K562 (cell line): ENCODE measurements around the gene CLCC1. TPM values are rescaled to one million over a fixed set of nuclear protein-coding genes. Genes with fewer than 3 reads are reported as not detected.

ENCODE experiments used
- ATAC-seq: fragments of 200-7000 bp; cut with Tn5 transposase; 3 replicates; pipeline ENCODE4 v1.9.1; 2020; ENCODE audit warnings: moderate library complexity
- BruUV-seq: library from RNA; stranded (reverse); fragments of 400-500 nt; replicated peaks from 2 replicates; lab custom pipeline; 2021; lab: Mats Ljungman, UMichigan
- CTCF ChIA-PET: fragments of 300-600 bp; formaldehyde crosslinking; extraction: SDS; loops from one replicate; lab custom pipeline; 2021; ENCODE audit warnings: low intra/inter-chr PET ratio; lab: Yijun Ruan, JAX
- POLR2A ChIA-PET: fragments of 300-600, 350-650 bp; sonication (Branson Sonifier 250); formaldehyde crosslinking; extraction: SDS; loops from one replicate; lab custom pipeline; 2021; ENCODE audit warnings: antibody characterized with exemption, inconsistent platforms; lab: Yijun Ruan, JAX
- DNase-seq, 4 experiments: peaks; one replicate each; pipeline versions ENCODE4 v3.0.0 to v3.0.0-alpha.2; 2011 to 2018; ENCODE audit warnings: low spot score in 3 of 4, mixed read lengths in 3 of 4; ENCODE audit errors: extremely low read depth in 1 of 4
- FAIRE-seq: peaks from 2 replicates; lab custom pipeline; 2011; peaks lifted over from hg19 to GRCh38; lab: Jason Lieb, UNC
- H2AFZ ChIP-seq: 2 replicates; pipeline ENCODE4 v1.6.0; 2011; ENCODE audit warnings: low read depth, low read length, control low read depth, inconsistent platforms
- H3K27ac ChIP-seq: fragments of 200-600 bp; 3 replicates; pipeline ENCODE4 v1.8.0; 2011; ENCODE audit warnings: low read depth, mild to moderate bottlenecking, control low read depth, inconsistent platforms, low read length, moderate library complexity, mixed read lengths; ENCODE audit errors: extremely low read depth
- H3K27me3 ChIP-seq, 2 experiments: fragments of 300-600 bp in 1 of 2; 2 replicates in 1 of 2; 3 replicates in 1 of 2; pipeline versions ENCODE4 v1.6.0 to v1.8.0; 2011; ENCODE audit warnings: inconsistent platforms in 2 of 2, low read length in 2 of 2, mild to moderate bottlenecking in 1 of 2, mixed read lengths in 1 of 2, moderate library complexity in 1 of 2; ENCODE audit not compliant: control insufficient read depth in 2 of 2, insufficient read depth in 2 of 2
- H3K36me3 ChIP-seq: fragments of 300-600 bp; 3 replicates; pipeline ENCODE4 v1.8.0; 2011; ENCODE audit warnings: mild to moderate bottlenecking, low read length, inconsistent platforms; ENCODE audit not compliant: control insufficient read depth, insufficient read depth
- H3K4me1 ChIP-seq, 2 experiments: fragments of 200-600 bp in 1 of 2; replicated peaks in 1 of 2; 2 replicates in 1 of 2; 3 replicates in 1 of 2; pipeline versions ENCODE4 v1.5.1 to v1.8.0; 2011; ENCODE audit warnings: inconsistent platforms in 2 of 2, low read length in 2 of 2, mild to moderate bottlenecking in 1 of 2, mixed read lengths in 1 of 2, moderate library complexity in 1 of 2; ENCODE audit not compliant: control insufficient read depth in 2 of 2, insufficient read depth in 2 of 2
- H3K4me2 ChIP-seq: 2 replicates; pipeline ENCODE4 v1.6.1; 2011; ENCODE audit warnings: low read length, control low read depth, inconsistent platforms, mixed read lengths; ENCODE audit not compliant: insufficient read depth
- H3K4me3 ChIP-seq: fragments of 200-600 bp; sonication (generic), shearing (Covaris generic); 2 replicates; pipeline ENCODE4 v1.5.1; 2016; ENCODE audit warnings: control low read depth, inconsistent platforms
- H3K79me2 ChIP-seq: fragments of 200-600 bp; 3 replicates; pipeline ENCODE4 v1.8.0; 2011; ENCODE audit warnings: low read length, inconsistent platforms; ENCODE audit not compliant: control insufficient read depth, insufficient read depth
- H3K9ac ChIP-seq, 2 experiments: 2 replicates each; pipeline versions ENCODE4 v1.6.0 to v1.6.1; 2011; ENCODE audit warnings: low read depth in 2 of 2, low read length in 2 of 2, control low read depth in 1 of 2, inconsistent platforms in 1 of 2, mild to moderate bottlenecking in 1 of 2, mixed read lengths in 1 of 2; ENCODE audit not compliant: insufficient read depth in 1 of 2
- H3K9me1 ChIP-seq: one replicate; pipeline ENCODE4 v1.6.0; 2011; ENCODE audit warnings: inconsistent platforms, mild to moderate bottlenecking, low read length, moderate library complexity; ENCODE audit not compliant: control insufficient read depth, insufficient read depth
- H3K9me3 ChIP-seq: replicated peaks from 2 replicates; pipeline ENCODE4 v1.5.1; 2011; ENCODE audit warnings: low read depth, low read length, inconsistent platforms; ENCODE audit not compliant: control insufficient read depth, insufficient read depth
- H4K20me1 ChIP-seq: replicated peaks from 2 replicates; pipeline ENCODE4 v1.6.1; 2011; ENCODE audit warnings: low read length, inconsistent platforms, mixed read lengths; ENCODE audit not compliant: control insufficient read depth, insufficient read depth
- ELF4 ChIP-seq: fragments of 450-650 bp; formaldehyde crosslinking; IDR thresholded peaks from 2 replicates; pipeline ENCODE4 v1.4.0; 2022; ENCODE audit warnings: missing genetic modification characterization
- FOXM1 ChIP-seq, 2 experiments: fragments of 450-650 bp in 1 of 2; sonication (generic) in 1 of 2; formaldehyde crosslinking in 1 of 2; IDR thresholded peaks; 2 replicates each; pipeline versions ENCODE4 v1.6.1 to v1.9.0; 2017 to 2022; ENCODE audit warnings: low read depth in 2 of 2, mild to moderate bottlenecking in 2 of 2, missing genetic modification reagents in 1 of 2, moderate library complexity in 1 of 2
- NR3C1 ChIP-seq: sonication (generic); formaldehyde crosslinking; IDR thresholded peaks from 2 replicates; pipeline ENCODE4 v1.8.1; 2022; ENCODE audit warnings: missing genetic modification reagents
- SMARCE1 ChIP-seq: fragments of 450-650 bp; IDR thresholded peaks from 2 replicates; pipeline ENCODE4 v1.7.1; 2016; ENCODE audit warnings: mild to moderate bottlenecking
- YY1 ChIP-seq, 3 experiments: IDR thresholded peaks; 2 replicates each; pipeline ENCODE4 v1.6.1; 2011; ENCODE audit warnings: low read length in 2 of 3, mild to moderate bottlenecking in 2 of 3, moderate library complexity in 2 of 3, borderline replicate concordance in 1 of 3, control low read depth in 1 of 3, low read depth in 1 of 3; ENCODE audit not compliant: insufficient read depth in 3 of 3, insufficient replicate concordance in 2 of 3, control insufficient read depth in 1 of 3, insufficient read length in 1 of 3; ENCODE audit errors: extremely low read depth in 1 of 3
- ZFP36 ChIP-seq: fragments of 150-350 bp; IDR thresholded peaks from 2 replicates; pipeline ENCODE4 v1.6.1; 2018; ENCODE audit warnings: low read length, low read depth; ENCODE audit not compliant: partially characterized antibody
- ZNF354B ChIP-seq: fragments of 250-450 bp; sonication (Bioruptor Pico); IDR thresholded peaks from 2 replicates; pipeline ENCODE4 v1.4.0; 2020
- ZNF589 ChIP-seq: fragments of 200-800 bp; sonication (Bioruptor generic); IDR thresholded peaks from 2 replicates; pipeline ENCODE4 v1.6.1; 2016; ENCODE audit warnings: low read depth, missing genetic modification characterization, missing compliant biosample characterization
- ZSCAN32 ChIP-seq: fragments of 450-650 bp; formaldehyde crosslinking; IDR thresholded peaks from 2 replicates; pipeline ENCODE4 v1.4.0; 2020; ENCODE audit warnings: mild to moderate bottlenecking, moderate library complexity
- in situ Hi-C: fragments of 300-500 bp; cut with MboI; formaldehyde crosslinking; loops from 4 replicates; pipeline ENCODE4 v1.15.0; 2018; ENCODE audit warnings: inconsistent platforms, mixed read lengths
- intact Hi-C: fragments of 100-400 bp; cut with micrococcal nuclease; formaldehyde crosslinking; loops from 2 replicates; pipeline ENCODE4 v1.14.2; 2022
- polyA plus RNA-seq, 8 experiments: library from polyadenylated mRNA; depleted of rRNA in 4 of 8; stranded (reverse) in 5 of 8; unstranded in 3 of 8; fragments of >200 nt; fragmentation: Nextera tagmentation in 2 of 8; fragmentation: Illumina TruSeq in 1 of 8; extraction: Ambion mirVana in 2 of 8; extraction: Trizol in 1 of 8; gene quantifications; 2 replicates each; pipeline versions ENCODE4 v1.2.1 to v1.2.3, GENCODE V29; 2011 to 2014; ENCODE audit warnings: inconsistent platforms in 1 of 8, missing spikeins in 1 of 8
- total RNA-seq, 7 experiments: library from RNA; depleted of rRNA in 6 of 7; stranded (reverse); fragments of >200 nt in 6 of 7; fragmentation: Illumina TruSeq in 2 of 7; extraction: Trizol in 2 of 7; gene quantifications; 2 replicates each; pipeline versions ENCODE4 v1.2.1 to v1.2.3, GENCODE V29; 2011 to 2021; ENCODE audit warnings: low replicate concordance in 1 of 7
- TF ChIP-seq, protein P1 (sequence below), 2 experiments: fragments of 450-650 bp; conservative IDR thresholded peaks; 2 replicates each; pipeline ENCODE4 v1.6.1; 2017; ENCODE audit warnings: mild to moderate bottlenecking in 2 of 2, moderate library complexity in 2 of 2
- TF ChIP-seq, protein P2 (sequence below): IDR thresholded peaks from 2 replicates; pipeline ENCODE4 v1.6.1; 2011; ENCODE audit warnings: borderline replicate concordance, low read depth, mild to moderate bottlenecking, moderate library complexity, low read length; ENCODE audit not compliant: insufficient read depth, poor library complexity, severe bottlenecking

CLCC1 gene
- total and polyA plus RNA-seq, 9 of the 15 experiments (the other 6 are each of a cell fraction or from before 2014, with no cell fraction given): 28.8 to 63.4 (median 40.4) TPM

DNA sequence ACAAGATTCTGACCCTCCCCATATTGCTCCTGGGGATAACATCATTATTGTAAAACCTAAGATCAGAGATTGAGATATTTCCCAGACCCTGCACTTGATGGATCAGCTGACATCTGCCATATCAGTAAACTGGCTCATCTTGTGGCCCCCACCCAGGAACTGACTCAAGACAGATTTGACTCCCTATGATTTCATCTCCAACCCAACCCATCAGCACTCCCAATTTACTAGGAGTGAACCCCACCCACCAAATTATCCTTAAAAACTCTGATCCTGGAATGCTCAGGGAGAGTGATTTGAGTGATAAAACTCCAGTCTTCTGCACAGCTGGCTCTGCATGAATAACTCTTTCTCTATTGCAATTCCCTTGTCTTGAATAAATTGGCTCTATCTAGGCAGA is 6.1 kb upstream of the CLCC1 start:
- DNase-seq (no peak), FAIRE-seq (no peak), ATAC-seq (no peak)
- ChIA-PET POLR2A (interaction anchor here (0.8 to 2.1 kb wide), 2 partner anchors 8 to 16 kb away, joined by 5 to 7 read pairs; no protein-coding TSS in a partner anchor), CTCF (no interaction called here)
- intact Hi-C loops (no loop called here), in situ Hi-C loops (no loop called here)
- H2AFZ ChIP-seq: no peak overlapping the region
- no peaks in the 10 kb centered on the region for H3K9me3 ChIP-seq
- H3K27me3 ChIP-seq: no peaks in the 10 kb centered on the region
- TF ChIP-seq ZNF589 (CRISPR knock-in tag) (no peak), ZSCAN32 (CRISPR knock-in tag) (no peak), FOXM1 (IDR thresholded peaks at IDR 0.05; ENCODE audit: low read depth) (no peak), FOXM1 (CRISPR knock-in tag; IDR thresholded peaks at IDR 0.05; ENCODE audit: low read depth) (no peak), YY1 (IDR thresholded peaks at IDR 0.05; ENCODE audit: borderline replicate concordance in 1 of 3, control insufficient read depth in 1 of 3, extremely low read depth in 1 of 3, insufficient read depth in 3 of 3, insufficient read length in 1 of 3, insufficient replicate concordance in 2 of 3, low read depth in 1 of 3, low read length in 2 of 3) (no peak), NR3C1 (no peak), ZNF354B (CRISPR knock-in tag) (no peak), ZFP36 (no peak), SMARCE1 (no peak), ELF4 (CRISPR knock-in tag) (no peak)
- TF ChIP-seq, protein P1, sequence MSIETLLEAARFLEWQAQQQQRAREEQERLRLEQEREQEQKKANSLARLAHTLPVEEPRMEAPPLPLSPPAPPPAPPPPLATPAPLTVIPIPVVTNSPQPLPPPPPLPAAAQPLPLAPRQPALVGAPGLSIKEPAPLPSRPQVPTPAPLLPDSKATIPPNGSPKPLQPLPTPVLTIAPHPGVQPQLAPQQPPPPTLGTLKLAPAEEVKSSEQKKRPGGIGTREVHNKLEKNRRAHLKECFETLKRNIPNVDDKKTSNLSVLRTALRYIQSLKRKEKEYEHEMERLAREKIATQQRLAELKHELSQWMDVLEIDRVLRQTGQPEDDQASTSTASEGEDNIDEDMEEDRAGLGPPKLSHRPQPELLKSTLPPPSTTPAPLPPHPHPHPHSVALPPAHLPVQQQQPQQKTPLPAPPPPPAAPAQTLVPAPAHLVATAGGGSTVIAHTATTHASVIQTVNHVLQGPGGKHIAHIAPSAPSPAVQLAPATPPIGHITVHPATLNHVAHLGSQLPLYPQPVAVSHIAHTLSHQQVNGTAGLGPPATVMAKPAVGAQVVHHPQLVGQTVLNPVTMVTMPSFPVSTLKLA (conservative IDR thresholded peaks at IDR 0.05): no peak
- TF ChIP-seq, protein P2, sequence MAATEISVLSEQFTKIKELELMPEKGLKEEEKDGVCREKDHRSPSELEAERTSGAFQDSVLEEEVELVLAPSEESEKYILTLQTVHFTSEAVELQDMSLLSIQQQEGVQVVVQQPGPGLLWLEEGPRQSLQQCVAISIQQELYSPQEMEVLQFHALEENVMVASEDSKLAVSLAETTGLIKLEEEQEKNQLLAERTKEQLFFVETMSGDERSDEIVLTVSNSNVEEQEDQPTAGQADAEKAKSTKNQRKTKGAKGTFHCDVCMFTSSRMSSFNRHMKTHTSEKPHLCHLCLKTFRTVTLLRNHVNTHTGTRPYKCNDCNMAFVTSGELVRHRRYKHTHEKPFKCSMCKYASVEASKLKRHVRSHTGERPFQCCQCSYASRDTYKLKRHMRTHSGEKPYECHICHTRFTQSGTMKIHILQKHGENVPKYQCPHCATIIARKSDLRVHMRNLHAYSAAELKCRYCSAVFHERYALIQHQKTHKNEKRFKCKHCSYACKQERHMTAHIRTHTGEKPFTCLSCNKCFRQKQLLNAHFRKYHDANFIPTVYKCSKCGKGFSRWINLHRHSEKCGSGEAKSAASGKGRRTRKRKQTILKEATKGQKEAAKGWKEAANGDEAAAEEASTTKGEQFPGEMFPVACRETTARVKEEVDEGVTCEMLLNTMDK: no peak
- H3K36me3 ChIP-seq: peaks cover 8% of the 10 kb centered on the region; the same call in 1 of the 3 replicates
- no peak overlapping the region for H3K4me3 ChIP-seq
- no peaks in the 10 kb centered on the region for H4K20me1 ChIP-seq
- no peak overlapping the region for H3K4me2 ChIP-seq
- H3K9me1 ChIP-seq: no peaks in the 10 kb centered on the region
- no peak overlapping the region for H3K27ac ChIP-seq
- H3K9ac ChIP-seq: no peak overlapping the region
- H3K4me1 ChIP-seq: no peaks in the 10 kb centered on the region; a peak in 1 of 5 replicates
- no peaks in the 10 kb centered on the region for H3K79me2 ChIP-seq
- no TSS peak for BruUV-seq
